Measurements from ENCODE around the gene GIGYF2. TPM values are rescaled to one million over a fixed set of nuclear protein-coding genes. Genes with fewer than 3 reads are reported as not detected.
A peak's percentile ranks its signal among the peaks of the same experiment; 100 is the strongest.
"Not testable (repeated sequence)": the region's sequence is repeated elsewhere in the genome, so short reads cannot be mapped to it uniquely, and the experiment has no call there.

GIGYF2 gene
- total RNA-seq, 6 donors from 2014 or later: 54.7 to 127 (median 70.8) TPM

DNA sequence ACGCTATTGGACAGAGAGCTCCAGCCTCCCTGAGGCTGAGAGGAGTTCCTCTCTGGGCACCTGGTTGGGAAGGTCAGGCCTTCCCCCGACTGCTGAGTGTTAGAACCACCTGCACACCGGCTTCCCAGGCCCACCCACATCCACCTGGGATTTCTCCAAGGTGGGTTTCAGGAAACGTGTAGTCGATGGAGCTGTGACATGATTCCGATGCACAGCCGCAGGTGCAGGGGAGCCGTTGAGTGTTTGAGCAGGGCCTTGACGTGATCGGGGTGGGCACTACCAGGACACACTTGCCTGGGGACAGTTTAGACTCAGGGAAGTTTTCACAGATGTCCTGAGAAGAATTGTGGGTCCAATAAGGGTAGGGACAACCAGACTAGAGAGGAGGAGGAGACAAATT, 21.8 kb upstream of the GIGYF2 start:
- ATAC-seq (ENCODE audit: low FRiP score in 2 of 2) (no peak), DNase-seq (no peak)
- WGBS, 2 donors: 89 to 91% methylated on average over 7 to 10 of the region's 10 CpGs
- no peak for TF ChIP-seq POLR2AphosphoS5 (IDR thresholded peaks at IDR 0.05)
- TF ChIP-seq, protein P1, sequence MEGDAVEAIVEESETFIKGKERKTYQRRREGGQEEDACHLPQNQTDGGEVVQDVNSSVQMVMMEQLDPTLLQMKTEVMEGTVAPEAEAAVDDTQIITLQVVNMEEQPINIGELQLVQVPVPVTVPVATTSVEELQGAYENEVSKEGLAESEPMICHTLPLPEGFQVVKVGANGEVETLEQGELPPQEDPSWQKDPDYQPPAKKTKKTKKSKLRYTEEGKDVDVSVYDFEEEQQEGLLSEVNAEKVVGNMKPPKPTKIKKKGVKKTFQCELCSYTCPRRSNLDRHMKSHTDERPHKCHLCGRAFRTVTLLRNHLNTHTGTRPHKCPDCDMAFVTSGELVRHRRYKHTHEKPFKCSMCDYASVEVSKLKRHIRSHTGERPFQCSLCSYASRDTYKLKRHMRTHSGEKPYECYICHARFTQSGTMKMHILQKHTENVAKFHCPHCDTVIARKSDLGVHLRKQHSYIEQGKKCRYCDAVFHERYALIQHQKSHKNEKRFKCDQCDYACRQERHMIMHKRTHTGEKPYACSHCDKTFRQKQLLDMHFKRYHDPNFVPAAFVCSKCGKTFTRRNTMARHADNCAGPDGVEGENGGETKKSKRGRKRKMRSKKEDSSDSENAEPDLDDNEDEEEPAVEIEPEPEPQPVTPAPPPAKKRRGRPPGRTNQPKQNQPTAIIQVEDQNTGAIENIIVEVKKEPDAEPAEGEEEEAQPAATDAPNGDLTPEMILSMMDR (IDR thresholded peaks at IDR 0.05): no peak
- TF ChIP-seq POLR2A (IDR thresholded peaks at IDR 0.05): no peak
- no peak for TF ChIP-seq EP300 (IDR thresholded peaks at IDR 0.05)
- H3K4me1 ChIP-seq: peaks cover 0 to 5% (median 2%) of the 10 kb centered on the region in 4 donors
- H3K27ac ChIP-seq: no peak overlapping the region
- no peak overlapping the region for H3K4me3 ChIP-seq
- no peaks in the 10 kb centered on the region for H3K36me3 ChIP-seq
- no peaks in the 10 kb centered on the region for H3K9me3 ChIP-seq
- H3K27me3 ChIP-seq: no peaks in the 10 kb centered on the region

DNA sequence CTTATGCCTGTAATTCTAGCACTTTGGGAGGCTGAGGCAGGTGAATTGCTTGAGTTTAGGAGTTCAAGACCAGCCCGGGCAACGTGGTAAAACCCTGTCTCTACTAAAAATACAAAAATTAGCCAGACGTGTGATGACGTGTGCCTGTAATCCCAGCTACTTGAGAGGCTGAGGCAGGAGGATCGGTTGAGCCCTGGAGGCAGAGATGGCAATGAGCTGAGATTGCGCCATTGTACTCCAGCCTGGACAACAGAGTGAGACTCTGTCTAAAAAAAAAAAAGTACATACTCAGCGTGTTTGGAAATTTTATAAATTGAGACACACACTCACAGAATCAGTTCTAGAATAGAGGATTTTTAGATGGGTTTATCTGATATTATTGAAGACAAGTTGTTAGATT, 17.1 kb upstream of the GIGYF2 start:
- TF ChIP-seq POLR2A (IDR thresholded peaks at IDR 0.05): no peak
- no peak for TF ChIP-seq POLR2AphosphoS5 (IDR thresholded peaks at IDR 0.05)
- TF ChIP-seq, protein P1 (IDR thresholded peaks at IDR 0.05): no peak
- ATAC-seq (ENCODE audit: low FRiP score in 2 of 2) (no peak), DNase-seq (no peak)
- no peaks in the 10 kb centered on the region for H3K9me3 ChIP-seq
- H3K4me1 ChIP-seq: no peaks in the 10 kb centered on the region
- no peaks in the 10 kb centered on the region for H3K36me3 ChIP-seq
- WGBS, 2 donors: 90 to 94% methylated on average over 7 of the region's 7 CpGs
- H3K4me3 ChIP-seq: no peak overlapping the region
- no peaks in the 10 kb centered on the region for H3K27me3 ChIP-seq
- no peak overlapping the region for H3K27ac ChIP-seq

DNA sequence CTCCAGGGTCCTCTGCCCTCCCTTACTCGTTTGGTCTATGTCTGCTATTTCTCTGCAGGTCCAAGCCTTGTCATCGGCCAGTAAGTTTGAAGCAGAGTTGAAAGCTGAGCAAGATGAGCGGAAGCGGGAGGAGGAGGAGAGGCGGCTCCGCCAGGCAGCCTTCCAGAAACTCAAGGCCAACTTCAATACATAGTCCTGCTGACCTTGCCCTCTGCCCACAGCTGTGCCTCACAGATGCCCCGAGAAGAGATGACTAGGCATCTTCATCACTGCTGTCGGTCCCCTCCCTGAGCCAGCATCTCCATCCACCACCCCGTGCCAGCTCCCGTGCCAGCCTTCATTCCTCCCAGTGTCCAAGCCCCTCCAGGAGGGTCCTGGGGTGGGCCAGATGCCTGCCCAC, 15.6 kb upstream of the GIGYF2 start:
- Histone ChIP-seq H3K4me3 (no peak overlapping the region), H3K9me3 (no peaks in the 10 kb centered on the region), H3K36me3 (no peaks in the 10 kb centered on the region), H3K27me3 (no peaks in the 10 kb centered on the region), H3K27ac (no peak overlapping the region), H3K4me1 (no peaks in the 10 kb centered on the region)
- no peak for TF ChIP-seq POLR2AphosphoS5 (IDR thresholded peaks at IDR 0.05)
- TF ChIP-seq, protein P1 (IDR thresholded peaks at IDR 0.05): no peak
- TF ChIP-seq EP300 (IDR thresholded peaks at IDR 0.05): no peak
- TF ChIP-seq POLR2A (IDR thresholded peaks at IDR 0.05): no peak
- ATAC-seq (ENCODE audit: low FRiP score in 2 of 2) (no peak), DNase-seq (peak in 1 of 2 donors; percentile 25)
- WGBS, 2 donors: 85 to 86% methylated on average over 10 of the region's 10 CpGs

DNA sequence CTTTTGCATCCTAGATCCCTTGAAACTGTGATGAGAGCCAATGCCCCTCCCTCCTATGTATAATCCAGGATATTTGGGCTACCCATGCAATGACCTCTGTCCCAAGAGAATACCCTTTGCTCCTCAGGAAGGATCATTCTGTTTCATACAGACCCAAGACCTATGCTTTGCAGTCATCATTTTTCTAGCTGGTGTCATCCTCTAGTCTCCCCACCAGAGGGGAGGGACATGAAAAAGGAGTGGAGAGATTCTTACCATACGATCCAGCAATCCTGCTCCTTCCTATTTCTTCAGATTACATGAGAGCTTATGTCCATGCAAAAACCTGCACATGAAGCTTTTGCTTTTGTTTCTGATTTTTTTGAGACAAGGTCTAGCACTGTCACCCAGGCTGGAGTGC, 13.8 kb upstream of the GIGYF2 start:
- Histone ChIP-seq H3K4me3 (no peak overlapping the region), H3K4me1 (no peaks in the 10 kb centered on the region), H3K36me3 (no peaks in the 10 kb centered on the region), H3K9me3 (no peaks in the 10 kb centered on the region), H3K27ac (no peak overlapping the region), H3K27me3 (no peaks in the 10 kb centered on the region)
- TF ChIP-seq POLR2AphosphoS5 (IDR thresholded peaks at IDR 0.05) (no peak), EP300 (IDR thresholded peaks at IDR 0.05) (no peak), POLR2A (IDR thresholded peaks at IDR 0.05) (no peak)
- TF ChIP-seq, protein P1 (IDR thresholded peaks at IDR 0.05): no peak
- ATAC-seq (ENCODE audit: low FRiP score in 2 of 2) (no peak), DNase-seq (no peak)
- WGBS, 2 donors: 48 to 63% methylated on average over 1 of the region's 1 CpG

DNA sequence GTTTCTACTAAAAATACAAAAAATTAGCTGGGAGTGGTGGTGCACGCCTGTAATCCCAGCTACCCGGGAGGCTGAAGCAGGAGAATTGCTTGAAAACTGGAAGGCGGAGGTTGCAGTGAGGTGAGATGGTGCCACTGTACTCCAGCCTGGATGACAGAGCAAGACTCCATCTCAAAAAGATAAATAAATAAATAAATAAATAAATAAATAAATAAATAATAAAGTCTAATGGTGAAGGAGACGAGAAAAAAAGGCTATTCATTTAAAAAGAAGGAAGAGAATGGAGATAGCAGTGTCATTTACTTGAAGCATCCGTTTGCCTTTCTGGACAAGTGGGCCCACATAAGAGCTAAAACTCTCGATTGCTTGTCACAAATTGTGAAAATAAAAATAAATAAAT, 11.7 kb upstream of the GIGYF2 start:
- not testable (repeated sequence) for H3K36me3 ChIP-seq; ATAC-seq (ENCODE audit: low FRiP score in 2 of 2); DNase-seq; H3K27ac ChIP-seq; H3K27me3 ChIP-seq; H3K9me3 ChIP-seq; H3K4me3 ChIP-seq; H3K4me1 ChIP-seq
- WGBS, 2 donors: 83 to 93% methylated on average over 6 of the region's 6 CpGs
